ENCODE results near the gene RANBP10.

GRCh38 chr16:67846063-67846319 is 39.6 kb upstream of the RANBP10 start:
- TF ChIP-seq EZH2phosphoT487 (IDR thresholded peaks at IDR 0.05; ENCODE audit: borderline replicate concordance), result no peak
- TF ChIP-seq, protein P1, sequence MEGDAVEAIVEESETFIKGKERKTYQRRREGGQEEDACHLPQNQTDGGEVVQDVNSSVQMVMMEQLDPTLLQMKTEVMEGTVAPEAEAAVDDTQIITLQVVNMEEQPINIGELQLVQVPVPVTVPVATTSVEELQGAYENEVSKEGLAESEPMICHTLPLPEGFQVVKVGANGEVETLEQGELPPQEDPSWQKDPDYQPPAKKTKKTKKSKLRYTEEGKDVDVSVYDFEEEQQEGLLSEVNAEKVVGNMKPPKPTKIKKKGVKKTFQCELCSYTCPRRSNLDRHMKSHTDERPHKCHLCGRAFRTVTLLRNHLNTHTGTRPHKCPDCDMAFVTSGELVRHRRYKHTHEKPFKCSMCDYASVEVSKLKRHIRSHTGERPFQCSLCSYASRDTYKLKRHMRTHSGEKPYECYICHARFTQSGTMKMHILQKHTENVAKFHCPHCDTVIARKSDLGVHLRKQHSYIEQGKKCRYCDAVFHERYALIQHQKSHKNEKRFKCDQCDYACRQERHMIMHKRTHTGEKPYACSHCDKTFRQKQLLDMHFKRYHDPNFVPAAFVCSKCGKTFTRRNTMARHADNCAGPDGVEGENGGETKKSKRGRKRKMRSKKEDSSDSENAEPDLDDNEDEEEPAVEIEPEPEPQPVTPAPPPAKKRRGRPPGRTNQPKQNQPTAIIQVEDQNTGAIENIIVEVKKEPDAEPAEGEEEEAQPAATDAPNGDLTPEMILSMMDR (conservative IDR thresholded peaks at IDR 0.05; ENCODE audit: low read length), result no peak

Measured in Loucy (cell line).